ENCODE measurements around the gene ATRAID.
A peak's percentile ranks its signal among the peaks of the same experiment; 100 is the strongest.
"Not testable (repeated sequence)": the region's sequence is repeated elsewhere in the genome, so short reads cannot be mapped to it uniquely, and the experiment has no call there.

Gene ATRAID

GRCh38 chr2:27191070-27191829, 20.6 kb upstream of the ATRAID start:
- Histone ChIP-seq H3K9ac (ENCODE audit: low read length) (no peak overlapping the region), H4K20me1 (ENCODE audit: low read depth, low read length) (no peaks in the 10 kb centered on the region), H3K4me2 (ENCODE audit: low read depth, low read length, poor library complexity, severe bottlenecking) (no peak overlapping the region), H3K36me3 (ENCODE audit: low read length) (no peaks in the 10 kb centered on the region), H3K4me3 (ENCODE audit: insufficient read depth, low read length, poor library complexity, severe bottlenecking) (no peak overlapping the region), H2AFZ (ENCODE audit: low read depth, low read length, severe bottlenecking) (no peak overlapping the region), H3K9me3 (ENCODE audit: insufficient read depth, low read length) (no peaks in the 10 kb centered on the region), H3K79me2 (ENCODE audit: insufficient read depth, low read length) (no peaks in the 10 kb centered on the region), H3K9me2 (replicated peaks; ENCODE audit: insufficient read depth, low read length) (no peaks in the 10 kb centered on the region), H3K27me3 (ENCODE audit: low read length) (no peaks in the 10 kb centered on the region), H3F3A (ENCODE audit: insufficient read depth) (peaks cover 11% of the 10 kb centered on the region), H3K27ac (ENCODE audit: low read depth, low read length) (no peak overlapping the region)
- TF ChIP-seq EZH2phosphoT487 (conservative IDR thresholded peaks at IDR 0.05; ENCODE audit: low read length) = no peak
- TF ChIP-seq, protein P1, sequence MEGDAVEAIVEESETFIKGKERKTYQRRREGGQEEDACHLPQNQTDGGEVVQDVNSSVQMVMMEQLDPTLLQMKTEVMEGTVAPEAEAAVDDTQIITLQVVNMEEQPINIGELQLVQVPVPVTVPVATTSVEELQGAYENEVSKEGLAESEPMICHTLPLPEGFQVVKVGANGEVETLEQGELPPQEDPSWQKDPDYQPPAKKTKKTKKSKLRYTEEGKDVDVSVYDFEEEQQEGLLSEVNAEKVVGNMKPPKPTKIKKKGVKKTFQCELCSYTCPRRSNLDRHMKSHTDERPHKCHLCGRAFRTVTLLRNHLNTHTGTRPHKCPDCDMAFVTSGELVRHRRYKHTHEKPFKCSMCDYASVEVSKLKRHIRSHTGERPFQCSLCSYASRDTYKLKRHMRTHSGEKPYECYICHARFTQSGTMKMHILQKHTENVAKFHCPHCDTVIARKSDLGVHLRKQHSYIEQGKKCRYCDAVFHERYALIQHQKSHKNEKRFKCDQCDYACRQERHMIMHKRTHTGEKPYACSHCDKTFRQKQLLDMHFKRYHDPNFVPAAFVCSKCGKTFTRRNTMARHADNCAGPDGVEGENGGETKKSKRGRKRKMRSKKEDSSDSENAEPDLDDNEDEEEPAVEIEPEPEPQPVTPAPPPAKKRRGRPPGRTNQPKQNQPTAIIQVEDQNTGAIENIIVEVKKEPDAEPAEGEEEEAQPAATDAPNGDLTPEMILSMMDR (IDR thresholded peaks at IDR 0.05; ENCODE audit: insufficient read depth, low read length, poor library complexity, severe bottlenecking) = peak; percentile 61

- Histone ChIP-seq H3F3A (ENCODE audit: insufficient read depth) (peaks cover 18% of the 10 kb centered on the region), H3K9ac (ENCODE audit: low read length) (no peak overlapping the region), H3K9me3 (ENCODE audit: insufficient read depth, low read length) (no peaks in the 10 kb centered on the region), H3K27ac (ENCODE audit: low read depth, low read length) (no peak overlapping the region), H3K27me3 (ENCODE audit: low read length) (no peaks in the 10 kb centered on the region), H4K20me1 (ENCODE audit: low read depth, low read length) (no peaks in the 10 kb centered on the region), H3K4me3 (ENCODE audit: insufficient read depth, low read length, poor library complexity, severe bottlenecking) (no peak overlapping the region), H2AFZ (ENCODE audit: low read depth, low read length, severe bottlenecking) (no peak overlapping the region), H3K36me3 (ENCODE audit: low read length) (no peaks in the 10 kb centered on the region), H3K79me2 (ENCODE audit: insufficient read depth, low read length) (no peaks in the 10 kb centered on the region), H3K9me2 (replicated peaks; ENCODE audit: insufficient read depth, low read length) (no peaks in the 10 kb centered on the region), H3K4me2 (ENCODE audit: low read depth, low read length, poor library complexity, severe bottlenecking) (no peak overlapping the region)
- no peak for TF ChIP-seq EZH2phosphoT487 (conservative IDR thresholded peaks at IDR 0.05; ENCODE audit: low read length)
- TF ChIP-seq, protein P1 (IDR thresholded peaks at IDR 0.05; ENCODE audit: insufficient read depth, low read length, poor library complexity, severe bottlenecking) = no peak
Observed at GRCh38 chr2:27194538-27195354, 17.1 kb upstream of the ATRAID start.

DNA sequence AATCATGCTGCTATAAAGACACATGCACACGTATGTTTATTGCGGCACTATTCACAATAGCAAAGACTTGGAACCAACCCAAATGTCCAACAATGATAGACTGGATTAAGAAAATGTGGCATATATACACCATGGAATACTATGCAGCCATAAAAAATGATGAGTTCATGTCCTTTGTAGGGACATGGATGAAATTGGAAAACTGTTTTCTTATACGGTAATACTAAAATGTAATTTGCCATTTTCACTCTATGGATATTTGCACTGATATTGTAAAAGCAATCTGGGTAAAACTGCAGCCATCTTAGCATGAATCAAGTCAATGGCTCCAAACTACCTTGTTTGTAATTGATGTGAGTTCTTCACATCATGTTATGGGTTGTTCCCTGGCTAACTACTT, 16.0 kb upstream of the ATRAID start:
- H3K27ac ChIP-seq (ENCODE audit: low read depth, low read length); H3K4me3 ChIP-seq (ENCODE audit: insufficient read depth, low read length, poor library complexity, severe bottlenecking); H3K9me3 ChIP-seq (ENCODE audit: insufficient read depth, low read length); H3K4me2 ChIP-seq (ENCODE audit: low read depth, low read length, poor library complexity, severe bottlenecking); H2AFZ ChIP-seq (ENCODE audit: low read depth, low read length, severe bottlenecking); H3K79me2 ChIP-seq (ENCODE audit: insufficient read depth, low read length); H3K9me2 ChIP-seq (replicated peaks; ENCODE audit: insufficient read depth, low read length); H3K9ac ChIP-seq (ENCODE audit: low read length); H4K20me1 ChIP-seq (ENCODE audit: low read depth, low read length); H3K36me3 ChIP-seq (ENCODE audit: low read length); H3K27me3 ChIP-seq (ENCODE audit: low read length): not testable (repeated sequence)
- H3F3A ChIP-seq (ENCODE audit: insufficient read depth) = peaks cover 18% of the 10 kb centered on the region

DNA sequence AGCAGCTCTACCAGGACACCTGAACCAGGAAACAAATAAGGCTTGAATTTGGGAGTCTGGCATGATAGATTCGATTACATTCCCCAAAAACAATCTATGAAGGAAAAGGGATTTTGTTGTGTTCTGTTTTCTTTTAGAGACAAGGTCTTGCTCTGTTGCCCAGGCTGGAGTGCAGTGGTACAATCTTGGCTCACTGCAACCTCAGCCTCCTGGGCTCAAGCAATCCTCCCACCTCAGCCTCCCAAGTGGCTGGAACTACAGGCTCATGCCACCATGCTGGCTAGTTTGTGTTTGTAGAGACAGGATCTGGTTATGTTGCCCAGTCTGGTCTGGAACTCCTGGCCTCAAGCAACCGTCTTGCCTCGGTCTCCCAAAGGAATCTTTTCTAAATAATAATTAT, 13.8 kb upstream of the ATRAID start:
- H4K20me1 ChIP-seq (ENCODE audit: low read depth, low read length); H3K4me3 ChIP-seq (ENCODE audit: insufficient read depth, low read length, poor library complexity, severe bottlenecking); H3K36me3 ChIP-seq (ENCODE audit: low read length); H3K4me2 ChIP-seq (ENCODE audit: low read depth, low read length, poor library complexity, severe bottlenecking); H3K79me2 ChIP-seq (ENCODE audit: insufficient read depth, low read length); H3K27me3 ChIP-seq (ENCODE audit: low read length); H2AFZ ChIP-seq (ENCODE audit: low read depth, low read length, severe bottlenecking); H3K9me2 ChIP-seq (replicated peaks; ENCODE audit: insufficient read depth, low read length); H3K9me3 ChIP-seq (ENCODE audit: insufficient read depth, low read length); H3K27ac ChIP-seq (ENCODE audit: low read depth, low read length); H3K9ac ChIP-seq (ENCODE audit: low read length): not testable (repeated sequence)
- peaks cover 16% of the 10 kb centered on the region for H3F3A ChIP-seq (ENCODE audit: insufficient read depth)

All from SU-DHL-6 (cell line).